Epithelial cell of proximal tubule (primary cell): Measurements from ENCODE around the gene CBLC. TPM values are rescaled to one million over a fixed set of nuclear protein-coding genes. Genes with fewer than 3 reads are reported as not detected.

Source experiments
- DNase-seq: peaks from one replicate; pipeline ENCODE4 v3.0.0-alpha.2; 2011; ENCODE audit warnings: low read depth
- H3K4me3 ChIP-seq: 2 replicates; pipeline ENCODE4 v1.5.1; 2011; ENCODE audit warnings: low read depth, mild to moderate bottlenecking, low read length
- total RNA-seq: library from RNA; depleted of rRNA; stranded (reverse); fragments of >200 nt; gene quantifications from 2 replicates; pipeline ENCODE4 v1.2.3, GENCODE V29; 2015
- TF ChIP-seq, protein P1 (sequence below): conservative IDR thresholded peaks from 2 replicates; pipeline ENCODE4 v1.5.1; 2012; ENCODE audit warnings: low read depth, mild to moderate bottlenecking, low read length

Gene CBLC
- total RNA-seq, 1 donor from 2014 or later: 27.2 TPM

DNA sequence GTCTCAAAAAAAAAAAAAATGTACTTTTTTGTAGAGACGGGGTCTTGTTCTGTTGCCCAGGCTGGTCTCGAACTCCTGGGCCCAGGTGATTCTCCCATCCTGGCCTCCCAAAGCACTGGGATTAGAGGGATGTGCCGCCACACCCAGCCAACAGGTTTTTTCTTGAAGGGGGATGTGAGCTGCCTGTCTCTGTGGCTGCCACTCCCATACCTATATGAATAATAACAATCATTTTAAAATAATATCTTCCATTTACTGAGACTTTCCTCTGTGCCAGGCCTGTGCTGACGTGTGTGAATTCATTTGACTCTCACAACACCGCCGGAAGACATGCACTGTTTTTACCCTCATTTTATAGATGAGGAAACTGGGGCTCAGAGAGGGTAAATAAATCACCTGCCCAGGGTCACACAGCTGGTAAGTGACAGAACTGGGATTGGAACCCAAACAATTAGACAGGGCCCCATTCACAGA lies 36.4 kb upstream of the CBLC start:
- TF ChIP-seq, protein P1, sequence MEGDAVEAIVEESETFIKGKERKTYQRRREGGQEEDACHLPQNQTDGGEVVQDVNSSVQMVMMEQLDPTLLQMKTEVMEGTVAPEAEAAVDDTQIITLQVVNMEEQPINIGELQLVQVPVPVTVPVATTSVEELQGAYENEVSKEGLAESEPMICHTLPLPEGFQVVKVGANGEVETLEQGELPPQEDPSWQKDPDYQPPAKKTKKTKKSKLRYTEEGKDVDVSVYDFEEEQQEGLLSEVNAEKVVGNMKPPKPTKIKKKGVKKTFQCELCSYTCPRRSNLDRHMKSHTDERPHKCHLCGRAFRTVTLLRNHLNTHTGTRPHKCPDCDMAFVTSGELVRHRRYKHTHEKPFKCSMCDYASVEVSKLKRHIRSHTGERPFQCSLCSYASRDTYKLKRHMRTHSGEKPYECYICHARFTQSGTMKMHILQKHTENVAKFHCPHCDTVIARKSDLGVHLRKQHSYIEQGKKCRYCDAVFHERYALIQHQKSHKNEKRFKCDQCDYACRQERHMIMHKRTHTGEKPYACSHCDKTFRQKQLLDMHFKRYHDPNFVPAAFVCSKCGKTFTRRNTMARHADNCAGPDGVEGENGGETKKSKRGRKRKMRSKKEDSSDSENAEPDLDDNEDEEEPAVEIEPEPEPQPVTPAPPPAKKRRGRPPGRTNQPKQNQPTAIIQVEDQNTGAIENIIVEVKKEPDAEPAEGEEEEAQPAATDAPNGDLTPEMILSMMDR: no peak
- DNase-seq: no peak

DNA sequence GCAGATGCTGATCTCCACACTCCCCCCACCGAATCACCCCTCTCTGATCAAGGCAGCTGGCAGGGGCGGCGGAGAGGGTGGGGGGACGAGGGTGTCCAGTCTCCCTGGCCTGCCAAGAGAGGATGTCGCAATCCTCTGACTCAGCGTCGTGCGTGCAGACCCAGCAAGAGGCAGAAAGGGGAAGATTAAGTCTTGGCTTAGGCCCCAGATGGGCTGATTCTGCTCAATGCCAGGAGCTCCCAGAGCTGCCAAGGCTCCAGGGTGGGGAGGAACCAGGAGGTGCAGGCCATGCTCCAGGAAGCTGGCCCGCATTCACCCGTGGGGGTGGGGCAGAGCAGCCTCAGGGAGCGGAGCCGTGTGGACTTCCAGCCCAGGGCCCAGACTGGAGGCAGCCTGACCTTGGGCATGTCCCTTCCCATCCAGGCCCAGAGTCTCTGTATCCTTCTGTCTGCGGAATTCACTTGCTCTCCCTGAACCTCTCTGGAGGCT lies 35.8 kb upstream of the CBLC start:
- no peak overlapping the region for H3K4me3 ChIP-seq
- peak; percentile 97 for DNase-seq
- TF ChIP-seq, protein P1: no peak

More for the DNA sequence above, 36.4 kb upstream of the CBLC start:
- H3K4me3 ChIP-seq: no peak overlapping the region

DNA sequence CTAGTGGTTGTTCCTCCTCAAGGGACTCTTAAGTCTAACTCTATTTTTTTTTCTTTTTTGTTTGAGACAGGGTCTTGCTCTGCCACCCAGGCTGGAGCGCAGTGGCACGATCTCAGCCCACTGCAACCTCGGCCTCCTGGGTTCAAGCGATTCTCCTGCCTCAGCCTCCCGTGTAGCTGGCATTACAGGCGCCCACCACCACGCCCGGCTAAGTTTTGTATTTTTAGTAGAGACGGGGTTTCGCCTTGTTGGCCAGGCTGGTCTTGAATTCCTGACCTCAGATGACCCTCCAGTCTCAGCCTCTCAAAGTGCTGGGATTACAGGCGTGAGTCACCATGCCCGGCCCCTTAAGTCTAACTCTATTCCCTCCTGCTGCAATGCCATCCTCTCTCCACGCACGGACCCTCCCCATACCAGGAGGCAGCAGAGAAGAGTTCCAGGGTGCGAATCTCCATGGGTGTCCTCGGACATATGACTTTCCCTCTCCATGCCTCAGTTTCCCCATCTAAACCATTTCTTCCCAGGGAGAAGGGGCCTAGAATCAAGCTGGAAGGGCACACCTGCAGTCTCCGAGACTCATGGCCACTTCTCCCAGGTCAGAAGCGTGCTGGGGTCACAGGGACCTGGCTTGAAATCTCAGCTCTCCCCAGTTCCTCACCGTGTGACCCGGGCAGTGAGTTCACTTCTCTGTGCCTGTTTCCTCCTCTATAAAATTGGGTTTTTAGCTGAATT lies 35.2 kb upstream of the CBLC start:
- TF ChIP-seq, protein P1: no peak
- no peak for DNase-seq
- H3K4me3 ChIP-seq: no peak overlapping the region

DNA sequence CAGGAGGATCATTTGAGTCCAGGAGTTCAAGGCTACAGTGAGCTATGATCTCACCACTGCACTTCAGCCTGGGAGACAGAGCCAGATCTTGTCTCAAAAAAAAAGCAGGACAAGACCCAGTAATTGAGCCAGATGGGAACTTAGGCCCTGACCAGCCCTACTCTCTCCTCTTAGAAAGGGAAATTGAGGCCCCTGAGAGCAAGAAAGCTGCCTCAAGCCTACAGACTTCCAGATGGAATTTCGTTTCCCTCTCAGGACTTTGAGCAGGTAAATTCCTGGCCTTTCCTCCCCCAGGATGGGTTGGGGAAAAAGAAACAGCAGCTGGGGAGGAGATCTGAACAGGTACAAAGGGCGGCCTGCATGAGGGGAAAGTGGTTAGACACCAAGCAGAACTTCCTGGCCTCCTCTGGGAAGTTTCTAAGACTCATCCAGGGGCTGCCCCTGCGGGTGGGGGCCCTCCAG lies 32.8 kb upstream of the CBLC start:
- no peak overlapping the region for H3K4me3 ChIP-seq
- TF ChIP-seq, protein P1: no peak

DNA sequence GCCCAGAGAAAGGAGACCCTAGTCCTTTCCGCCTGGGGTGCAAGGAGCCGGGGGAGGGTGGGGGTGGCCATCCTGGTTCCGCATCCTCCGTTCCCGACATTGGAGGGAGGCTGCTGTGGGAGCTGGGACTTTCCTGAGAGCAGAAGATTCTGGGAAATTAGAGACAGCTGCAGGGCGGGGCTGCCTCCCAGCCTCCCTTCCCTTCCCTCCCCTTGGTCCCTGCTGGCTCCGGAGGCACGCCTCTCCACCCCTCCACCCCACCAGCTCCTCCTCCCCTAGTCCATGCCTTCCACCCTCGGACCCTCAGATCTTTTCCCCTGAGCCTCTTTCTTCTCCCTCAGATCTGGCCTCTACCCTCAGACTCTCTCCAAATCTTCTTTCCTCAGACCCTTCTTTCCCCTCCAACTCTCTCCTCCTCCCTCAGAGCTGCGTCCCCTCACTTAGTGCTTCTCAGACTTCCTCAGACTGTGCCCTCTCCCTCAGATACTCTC lies 32.3 kb upstream of the CBLC start:
- H3K4me3 ChIP-seq: no peak overlapping the region
- no peak for DNase-seq
- TF ChIP-seq, protein P1: no peak

More for the DNA sequence above, 32.8 kb upstream of the CBLC start:
- DNase-seq: no peak

DNA sequence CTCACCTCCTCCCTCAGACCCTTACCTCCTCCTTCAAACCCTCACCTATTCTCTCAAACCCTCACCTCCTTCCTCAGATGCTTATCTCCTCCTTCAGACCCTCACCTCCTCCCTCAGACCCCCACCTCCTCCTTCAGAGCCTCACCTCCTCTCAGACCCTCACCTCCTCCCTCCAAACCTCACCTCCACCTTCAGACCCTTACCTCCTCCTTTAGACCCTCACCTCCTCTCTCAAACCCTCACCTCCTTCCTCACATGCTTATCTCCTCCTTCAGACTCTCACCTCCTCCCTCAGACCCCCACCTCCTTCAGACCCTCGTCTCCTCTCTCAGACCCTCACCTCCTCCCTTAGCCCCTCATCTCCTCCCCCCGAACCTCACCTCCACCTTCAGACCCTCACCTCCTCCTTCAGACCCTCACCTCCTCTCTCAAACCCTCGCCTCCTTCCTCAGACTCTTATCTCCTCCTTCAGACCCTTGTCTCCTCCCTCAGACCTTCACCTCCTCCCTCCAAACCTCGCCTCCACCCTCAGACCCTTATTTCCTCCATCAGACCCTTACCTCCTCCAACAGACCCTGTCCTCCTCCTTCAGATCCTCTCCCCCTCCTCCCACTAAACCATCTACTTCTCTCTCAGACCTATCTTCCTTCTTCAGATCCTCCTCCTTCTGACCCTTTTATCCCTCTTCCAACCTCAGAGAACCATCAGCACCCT lies 31.6 kb upstream of the CBLC start:
- no peak overlapping the region for H3K4me3 ChIP-seq
- DNase-seq: no peak
- TF ChIP-seq, protein P1: no peak
